TTC549 (cell line): ENCODE results near the gene ANKRD34A.

Experiments used
- FAIRE-seq: peaks from 2 replicates; lab custom pipeline; 2012; peaks lifted over from hg19 to GRCh38; lab: Jason Lieb, UNC

ANKRD34A gene

DNA sequence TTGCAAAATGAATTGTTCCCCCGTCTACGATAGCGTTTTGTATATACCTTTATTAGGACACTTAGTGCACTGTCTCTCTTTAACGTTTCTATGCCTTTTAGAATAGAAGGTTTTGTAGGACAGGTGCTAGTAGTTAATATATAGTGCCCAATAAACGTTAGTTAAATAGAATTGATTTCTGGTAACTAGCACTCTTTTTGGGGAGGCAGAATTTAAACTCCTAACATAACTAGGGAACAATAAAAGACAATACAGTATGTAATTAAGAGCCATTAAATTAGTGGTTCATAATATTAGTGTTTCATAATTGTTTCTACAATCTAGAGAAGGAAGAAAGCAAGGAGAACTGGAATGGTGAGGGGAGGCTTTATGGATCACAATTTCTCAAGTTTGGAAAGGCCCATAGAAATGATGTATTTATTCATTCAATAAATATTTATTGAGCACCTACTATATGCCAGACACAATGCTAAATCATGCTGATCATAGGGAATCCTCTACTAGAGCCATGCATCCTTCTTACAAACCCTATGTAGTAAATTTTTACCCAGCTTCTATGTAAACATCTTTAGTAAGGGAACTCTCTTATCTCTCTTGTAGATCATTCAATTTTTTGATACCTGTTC lies 857 bp upstream of the ANKRD34A start:
- no peak for FAIRE-seq

- no peak for FAIRE-seq
Measured at GRCh38 chr1:145963265-145964019, 933 bp downstream of the ANKRD34A start.

GRCh38 chr1:145962157-145963102 lies 1.9 kb downstream of the ANKRD34A start:
- FAIRE-seq, result no peak

GRCh38 chr1:145961425-145962156 lies 2.8 kb downstream of the ANKRD34A start:
- FAIRE-seq, result no peak

GRCh38 chr1:145961109-145961424 lies 3.3 kb downstream of the ANKRD34A start:
- no peak for FAIRE-seq

GRCh38 chr1:145960468-145961108 lies 3.8 kb downstream of the ANKRD34A start:
- FAIRE-seq, result no peak

DNA sequence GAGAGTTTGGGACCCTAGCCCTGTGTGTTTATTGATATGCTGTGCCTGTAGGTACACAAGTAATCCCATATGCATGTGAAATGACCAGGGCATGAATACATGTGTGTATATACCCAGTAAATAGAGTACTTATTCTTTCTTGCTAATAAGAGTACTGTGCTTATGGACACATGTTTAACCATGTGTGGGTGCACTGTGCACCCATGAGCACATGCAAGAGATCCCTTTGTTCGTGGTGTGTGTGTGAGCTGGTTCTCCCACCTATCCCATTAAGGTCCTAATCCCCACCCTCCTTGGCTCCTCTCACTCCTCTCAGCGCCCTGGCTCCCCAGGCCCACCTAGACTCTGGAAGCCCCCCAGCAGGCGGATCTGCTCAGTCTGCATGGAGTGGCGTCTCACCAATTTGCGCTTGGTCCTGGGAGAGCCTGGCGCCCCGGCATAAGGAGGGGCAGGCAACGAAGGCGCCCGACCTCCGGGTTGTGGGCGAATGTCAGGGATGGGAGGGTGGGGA lies 4.4 kb downstream of the ANKRD34A start:
- FAIRE-seq, result no peak

DNA sequence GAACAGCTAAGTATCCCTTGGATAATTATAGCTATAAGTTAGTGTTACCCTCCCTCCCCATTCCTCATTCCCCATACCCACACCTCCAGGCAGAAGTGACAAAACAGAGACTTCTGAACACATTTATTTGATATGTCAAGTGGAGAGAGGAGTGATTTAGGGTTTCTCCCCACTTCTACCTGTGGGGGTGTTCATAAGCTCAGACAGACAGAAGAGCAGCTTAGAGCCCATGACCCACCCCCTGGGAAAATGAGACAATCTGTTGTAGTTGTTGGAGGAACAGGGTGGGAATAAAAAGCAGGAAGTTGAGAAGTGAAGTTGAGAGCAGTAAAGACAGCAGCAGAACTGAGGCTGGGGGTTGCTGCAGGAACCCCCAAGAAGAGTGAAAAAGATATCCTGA lies 5.0 kb downstream of the ANKRD34A start:
- no peak for FAIRE-seq

DNA sequence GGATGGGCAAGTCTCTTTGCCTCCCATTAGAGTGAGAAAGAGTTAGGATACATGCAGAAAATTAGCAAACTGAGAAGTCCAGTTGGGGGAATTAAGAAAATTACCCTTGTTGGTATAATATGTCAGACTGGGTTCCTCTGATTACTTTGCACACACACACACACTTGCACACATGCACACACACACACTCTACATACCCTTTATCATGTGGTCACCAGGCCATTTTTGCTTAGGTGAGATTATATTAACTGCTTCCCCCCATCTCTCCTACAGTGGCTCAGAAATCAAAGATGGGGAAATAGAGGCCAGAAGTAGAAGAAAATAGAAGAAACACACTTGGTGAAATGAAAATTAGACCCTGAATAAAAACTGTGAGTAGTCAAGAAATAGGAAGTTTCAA lies 5.6 kb downstream of the ANKRD34A start:
- no peak for FAIRE-seq

GRCh38 chr1:145957443-145958319 lies 6.7 kb downstream of the ANKRD34A start, which contains the start of gene LIX1L:
TSS of gene LIX1L (minus strand) at chr1:145958017. CDS start at chr1:145957927, 90 bp downstream.
- peak; percentile 99 for FAIRE-seq

- FAIRE-seq, result no peak
Measured at GRCh38 chr1:145956781-145957442, 7.5 kb downstream of the ANKRD34A start.

DNA sequence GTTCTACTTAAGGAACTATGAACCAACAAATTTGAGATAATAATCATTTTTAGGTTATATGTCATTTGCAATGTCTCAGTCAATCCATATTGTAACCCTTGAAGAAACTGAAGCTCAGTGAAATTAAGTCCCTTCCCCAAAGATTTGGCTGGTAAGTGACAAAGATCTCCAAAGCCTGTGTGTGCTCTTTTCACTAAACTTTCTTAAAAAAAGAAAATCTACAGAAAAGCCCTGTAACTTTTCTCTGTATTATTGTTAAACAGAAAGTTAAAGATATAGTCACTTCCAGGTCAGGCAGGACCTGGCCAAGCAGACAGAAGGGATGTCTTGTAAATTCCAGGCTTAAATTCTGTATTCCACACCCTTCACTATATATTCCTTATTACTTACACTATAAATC lies 8.0 kb downstream of the ANKRD34A start:
- FAIRE-seq, result no peak

- no peak for FAIRE-seq
Measured at GRCh38 chr1:145955436-145955835, 8.9 kb downstream of the ANKRD34A start.

- no peak for FAIRE-seq
Measured at GRCh38 chr1:145953861-145954260, 10.5 kb downstream of the ANKRD34A start.

GRCh38 chr1:145952903-145953302 lies 11.5 kb downstream of the ANKRD34A start:
- FAIRE-seq, result no peak

- FAIRE-seq, result no peak
Measured at GRCh38 chr1:145951526-145951925, 12.8 kb downstream of the ANKRD34A start.

- FAIRE-seq, result no peak
Measured at GRCh38 chr1:145949219-145949618, 15.2 kb downstream of the ANKRD34A start.

- FAIRE-seq, result no peak
Measured at GRCh38 chr1:145947551-145947950, 16.8 kb downstream of the ANKRD34A start.

- FAIRE-seq, result no peak
Measured at GRCh38 chr1:145946477-145946986, 17.8 kb downstream of the ANKRD34A start.

DNA sequence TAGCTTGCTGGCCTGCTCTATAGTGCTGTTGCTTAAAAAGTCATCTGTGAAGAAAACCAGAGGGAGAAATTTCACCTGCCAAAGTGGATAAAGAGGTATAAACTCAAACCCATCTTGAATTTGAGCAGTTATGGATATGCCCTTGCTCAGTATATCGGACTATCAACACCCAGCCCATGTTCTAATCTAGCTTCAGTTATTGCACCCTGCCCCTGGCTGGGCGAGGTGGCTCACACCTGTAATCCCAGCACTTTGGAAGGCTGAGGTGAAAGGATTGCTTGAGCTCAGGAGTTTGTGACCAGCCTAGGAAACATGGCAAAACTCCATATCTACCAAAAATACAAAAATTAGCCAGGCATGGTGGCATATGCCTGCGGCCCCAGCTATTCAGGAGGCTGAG lies 19.8 kb downstream of the ANKRD34A start:
- FAIRE-seq, result no peak
